NCI-H1436 (cell line): ENCODE data around the gene ATG101.

Experiments used
- DNase-seq: peaks from one replicate; lab custom pipeline; 2025; lab: John Stamatoyannopoulos, UW

The ATG101 gene

DNA sequence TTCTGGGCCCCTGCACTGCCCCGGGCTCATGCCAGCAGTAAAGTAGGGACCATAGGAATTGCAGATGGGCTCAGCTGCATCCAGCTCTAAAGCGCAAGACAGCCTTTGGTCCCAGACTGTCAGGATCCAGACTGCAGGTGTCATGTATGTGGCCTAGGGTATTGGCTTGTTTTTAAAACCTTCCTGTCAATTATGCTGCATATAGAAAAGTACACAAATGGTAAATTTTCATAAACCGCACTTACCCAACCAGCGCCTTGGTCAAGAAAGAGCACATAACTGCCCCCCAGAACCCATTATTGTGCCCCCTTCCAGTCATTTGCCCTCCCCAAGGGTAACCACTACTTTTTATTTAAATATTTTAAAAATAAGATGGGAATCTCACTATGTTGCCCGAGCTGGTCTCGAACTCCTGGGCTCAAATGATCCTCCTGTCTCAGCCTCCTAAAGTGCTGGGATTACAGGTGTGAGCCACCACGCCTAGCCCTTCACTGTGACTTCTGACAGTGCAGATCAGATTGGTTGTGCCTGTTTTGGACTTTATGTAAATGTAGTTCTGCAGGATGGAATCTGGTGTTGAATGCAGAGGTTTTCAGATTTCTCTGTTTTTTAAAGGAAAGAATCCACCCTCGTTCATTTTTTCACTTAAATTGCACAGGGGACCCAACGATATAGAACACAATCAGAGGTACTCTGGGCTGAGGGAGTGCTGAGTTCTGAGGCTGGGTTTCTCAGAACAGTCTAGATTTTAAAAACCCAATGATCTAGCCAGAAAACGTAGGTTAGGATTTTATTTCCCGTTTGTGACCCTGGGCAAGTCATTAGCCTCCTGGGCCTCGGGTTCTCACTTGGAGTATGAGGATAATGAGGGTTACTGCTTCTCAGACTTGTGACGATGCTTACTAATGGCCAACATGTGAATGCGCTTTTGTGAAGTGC, 11.9 kb upstream of the ATG101 start:
- no peak for DNase-seq

DNA sequence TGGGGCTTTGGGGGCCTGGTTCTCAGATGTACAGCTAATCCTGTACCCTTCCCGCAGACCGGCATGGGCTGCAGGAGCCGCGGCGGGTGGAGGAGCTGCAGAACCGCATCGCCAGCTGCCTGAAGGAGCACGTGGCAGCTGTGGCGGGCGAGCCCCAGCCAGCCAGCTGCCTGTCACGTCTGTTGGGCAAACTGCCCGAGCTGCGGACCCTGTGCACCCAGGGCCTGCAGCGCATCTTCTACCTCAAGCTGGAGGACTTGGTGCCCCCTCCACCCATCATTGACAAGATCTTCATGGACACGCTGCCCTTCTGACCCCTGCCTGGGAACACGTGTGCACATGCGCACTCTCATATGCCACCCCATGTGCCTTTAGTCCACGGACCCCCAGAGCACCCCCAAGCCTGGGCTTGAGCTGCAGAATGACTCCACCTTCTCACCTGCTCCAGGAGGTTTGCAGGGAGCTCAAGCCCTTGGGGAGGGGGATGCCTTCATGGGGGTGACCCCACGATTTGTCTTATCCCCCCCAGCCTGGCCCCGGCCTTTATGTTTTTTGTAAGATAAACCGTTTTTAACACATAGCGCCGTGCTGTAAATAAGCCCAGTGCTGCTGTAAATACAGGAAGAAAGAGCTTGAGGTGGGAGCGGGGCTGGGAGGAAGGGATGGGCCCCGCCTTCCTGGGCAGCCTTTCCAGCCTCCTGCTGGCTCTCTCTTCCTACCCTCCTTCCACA, 11.0 kb upstream of the ATG101 start:
- DNase-seq: no peak

DNA sequence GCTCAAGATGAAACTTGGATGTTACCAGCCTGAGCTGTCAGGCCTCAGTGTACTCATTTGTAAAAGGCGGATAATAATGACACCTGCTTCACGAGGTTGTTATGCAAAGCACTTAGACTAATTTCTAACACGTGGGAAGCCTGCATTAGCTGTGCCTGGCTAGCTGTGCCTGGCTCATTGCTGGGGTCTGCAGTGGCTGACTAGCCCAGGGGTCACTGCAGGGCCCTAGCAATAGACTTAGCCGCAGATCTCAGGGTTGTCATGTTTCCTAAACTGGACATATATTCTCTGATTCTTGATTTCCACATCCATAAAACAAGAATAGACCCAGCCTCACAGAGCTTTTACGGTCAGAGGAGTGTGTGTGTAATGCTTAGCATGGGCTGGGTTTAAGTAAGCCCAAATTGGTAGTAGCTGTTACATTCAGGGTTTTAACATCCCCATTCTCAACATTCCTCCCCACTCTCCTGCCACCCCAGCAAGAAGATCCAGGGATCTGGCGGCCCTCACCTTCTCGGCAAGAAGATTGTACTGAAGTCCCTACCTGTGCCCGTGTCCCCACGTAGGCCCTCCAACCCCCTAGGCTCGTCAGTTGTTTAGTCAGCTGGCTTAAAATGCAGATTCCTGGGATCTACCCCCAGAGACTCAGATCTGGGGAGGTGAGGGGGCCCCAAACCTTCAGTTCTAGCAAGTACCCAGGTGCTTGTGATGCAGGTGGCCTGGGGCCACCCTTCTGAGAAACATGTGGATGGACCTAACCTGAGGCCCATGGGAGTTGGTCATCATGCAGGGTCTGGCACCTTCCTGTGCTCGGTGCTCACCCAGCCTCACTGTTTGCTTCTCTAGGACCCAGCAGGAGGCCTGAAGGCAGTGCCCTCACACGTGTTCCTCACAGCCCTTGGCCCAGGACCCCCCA, 9.9 kb upstream of the ATG101 start:
- no peak for DNase-seq

DNA sequence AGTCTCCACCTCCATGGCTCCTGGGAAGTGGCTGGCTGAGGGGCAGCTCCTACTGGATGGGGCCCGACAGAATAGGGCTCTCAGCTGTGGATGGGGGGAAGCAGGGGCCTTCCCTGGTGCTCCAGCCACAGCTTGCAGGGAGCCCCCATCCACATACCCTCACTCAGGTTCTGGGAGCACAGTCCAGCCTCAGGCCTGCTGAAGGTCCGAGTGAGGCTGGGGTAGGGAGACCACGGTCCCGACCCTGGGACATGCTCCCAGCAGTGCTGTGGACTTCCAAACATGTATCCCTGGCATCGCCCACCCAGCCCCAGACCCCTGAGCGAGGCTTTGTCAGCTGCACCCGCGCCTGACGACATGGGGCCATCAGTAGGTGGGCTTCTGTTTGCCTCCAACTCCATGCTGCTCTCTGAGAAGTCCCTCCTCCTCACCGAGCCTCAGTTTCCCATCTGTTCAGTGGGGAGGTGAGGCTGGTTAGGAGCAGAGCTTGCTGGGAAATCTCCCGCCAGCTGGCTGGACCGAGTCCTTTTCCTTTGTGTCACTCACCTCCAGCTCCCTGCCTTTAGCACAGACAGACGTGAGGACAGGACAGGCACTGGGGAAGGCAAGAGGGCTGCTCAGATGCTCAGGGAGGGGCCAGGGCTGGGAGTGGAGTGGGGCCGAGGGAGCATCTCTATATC, 9.1 kb upstream of the ATG101 start:
- DNase-seq: no peak

DNA sequence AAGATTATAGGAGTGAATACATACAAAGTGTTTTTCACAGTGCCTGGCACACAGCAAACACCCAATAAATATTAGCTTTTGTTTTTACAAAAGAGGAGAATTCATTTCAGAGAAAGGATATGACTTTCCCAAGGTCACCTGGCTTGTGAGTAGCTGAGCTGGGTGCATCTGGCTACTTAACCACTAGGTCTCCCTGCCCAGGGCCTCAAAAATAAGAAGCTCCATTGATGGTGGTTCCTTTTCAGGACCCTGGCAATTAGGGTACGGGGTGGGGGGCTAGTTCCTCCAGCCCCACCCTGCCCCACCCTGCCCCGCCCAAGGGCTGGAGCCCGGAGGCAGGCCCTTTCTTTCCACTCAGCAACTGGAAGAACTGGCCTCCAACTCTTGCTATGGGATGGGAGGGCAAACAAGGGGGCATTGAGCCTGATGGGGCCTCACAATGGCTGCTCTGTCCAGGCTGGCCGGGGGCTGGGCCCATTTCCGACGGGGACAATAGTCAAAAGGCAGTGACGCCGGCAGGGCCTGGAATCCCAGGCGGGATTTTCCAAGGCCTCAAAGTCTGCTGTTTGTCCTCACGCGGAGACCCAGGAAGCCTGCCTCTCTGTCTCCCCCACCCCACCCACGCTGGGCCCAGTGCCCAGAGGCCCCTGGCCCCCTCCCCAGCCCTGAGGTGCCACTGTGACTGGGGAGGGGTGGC, 8.2 kb upstream of the ATG101 start:
- no peak for DNase-seq

DNA sequence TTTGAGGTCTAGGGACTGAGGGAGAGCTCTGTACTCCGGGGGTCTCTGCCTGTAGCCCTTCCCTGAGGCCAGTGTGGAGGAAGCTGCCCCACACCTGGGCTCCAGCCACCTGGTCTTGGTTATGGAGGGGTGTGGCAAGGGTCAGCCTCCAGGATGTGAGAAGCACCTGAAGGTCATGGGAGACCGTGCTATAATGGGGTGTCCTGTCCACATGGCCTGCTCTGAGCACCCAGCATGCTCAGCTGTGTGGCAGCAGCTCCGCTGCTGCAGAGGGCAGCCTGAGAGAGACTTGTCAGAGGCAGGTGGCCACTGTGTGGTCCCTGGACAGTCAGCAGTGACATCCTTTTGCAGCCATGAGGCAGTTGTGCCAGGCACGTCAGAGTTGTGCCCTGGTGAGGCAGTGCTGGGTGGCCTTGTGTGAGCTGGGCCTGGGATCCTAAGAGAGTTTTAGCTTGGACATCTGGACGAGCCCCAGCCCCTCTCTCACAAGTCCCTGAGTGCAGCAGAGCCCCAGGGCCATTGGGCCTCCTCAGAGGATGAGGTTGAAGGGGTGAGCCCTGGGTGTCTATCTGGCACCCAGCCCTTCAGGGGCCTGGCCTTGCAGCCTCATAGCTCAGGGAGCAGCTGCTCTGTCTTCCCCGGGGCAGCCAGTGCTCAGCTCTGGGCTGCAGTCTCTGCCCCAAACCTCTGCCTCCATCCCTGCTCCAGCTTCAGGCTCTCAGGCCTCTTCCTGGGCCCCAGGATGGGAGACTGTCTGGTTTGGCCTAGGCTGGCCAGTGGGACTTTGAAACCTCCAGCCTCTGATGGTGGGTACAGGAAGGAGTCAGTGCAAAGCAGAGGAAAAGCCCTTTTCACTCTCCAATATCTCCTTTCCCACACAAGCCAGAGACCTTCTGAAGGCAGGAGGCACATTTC, 7.4 kb upstream of the ATG101 start:
- no peak for DNase-seq

DNA sequence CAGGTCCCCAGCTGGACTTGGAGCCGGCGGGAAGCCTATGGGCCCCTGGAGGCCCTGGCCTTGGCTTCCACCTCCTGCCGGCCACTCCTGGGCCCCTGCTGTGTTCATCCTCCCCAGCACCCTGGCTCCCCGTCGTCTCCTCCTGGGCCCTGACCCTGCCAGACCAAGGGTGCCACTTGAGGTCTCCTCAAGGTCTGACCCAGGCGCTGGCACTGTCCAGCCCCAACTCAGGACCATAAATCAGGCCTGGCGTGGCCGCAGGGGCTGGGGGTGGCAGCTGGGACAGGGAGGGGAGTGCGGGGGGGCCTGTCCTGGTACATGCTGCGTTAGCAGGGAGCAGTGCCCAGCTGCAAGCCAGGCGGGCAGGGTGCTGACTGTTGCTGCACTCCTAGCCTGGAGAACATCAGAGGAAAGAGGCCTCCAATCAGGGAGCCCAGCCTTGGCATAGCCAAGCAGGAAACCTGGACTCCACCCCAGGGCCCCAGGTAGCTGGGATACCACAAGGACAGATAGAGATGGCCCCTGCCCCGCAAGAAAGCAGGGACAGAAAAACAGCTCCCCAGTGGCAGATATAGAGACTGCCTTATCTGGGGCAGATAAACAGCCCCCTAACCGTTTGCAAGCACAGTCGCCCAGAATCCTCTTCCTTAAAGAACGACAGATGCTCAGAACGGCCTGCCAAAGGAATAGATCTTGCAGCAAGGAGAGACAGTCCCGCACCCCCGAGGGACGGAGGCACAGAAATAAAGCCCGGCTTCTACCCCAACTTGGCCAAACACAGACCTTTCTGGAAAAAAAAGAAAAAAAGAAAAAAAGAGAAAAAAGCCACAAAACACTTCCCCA, 6.5 kb upstream of the ATG101 start:
- DNase-seq: no peak

DNA sequence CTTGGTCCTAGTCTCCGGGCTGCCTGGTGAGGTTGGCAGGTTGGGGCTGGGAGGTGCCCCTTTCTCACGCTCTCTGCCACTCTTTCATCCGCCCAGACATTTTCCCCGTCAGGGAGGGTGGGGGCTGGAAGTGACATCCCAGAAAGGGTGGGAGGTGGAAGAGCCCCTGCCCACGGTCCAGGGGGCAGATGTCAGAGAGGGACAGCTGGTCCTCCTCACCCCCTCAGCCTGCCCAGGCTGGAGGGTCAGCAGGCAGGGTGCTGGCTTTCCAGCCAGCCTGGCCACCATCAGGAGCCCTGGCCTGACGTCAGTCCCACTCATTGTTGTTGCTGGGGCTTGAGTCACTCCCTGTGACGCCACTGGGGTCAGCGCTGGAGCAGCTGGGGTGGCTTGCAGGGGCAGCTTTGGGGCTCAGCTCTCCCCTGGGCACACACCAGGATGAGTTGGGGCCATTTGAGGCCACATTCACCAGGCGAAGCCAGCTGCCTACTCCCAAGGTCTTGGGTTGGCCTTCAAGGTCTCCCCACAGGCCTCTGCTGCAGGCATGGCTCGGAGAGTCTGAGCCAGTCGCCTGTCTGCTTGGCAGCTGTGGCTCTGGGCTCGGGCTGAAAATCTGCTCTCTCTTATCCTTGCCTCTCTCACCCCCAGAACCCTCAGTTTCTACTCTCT, 5.7 kb upstream of the ATG101 start:
- DNase-seq: no peak

DNA sequence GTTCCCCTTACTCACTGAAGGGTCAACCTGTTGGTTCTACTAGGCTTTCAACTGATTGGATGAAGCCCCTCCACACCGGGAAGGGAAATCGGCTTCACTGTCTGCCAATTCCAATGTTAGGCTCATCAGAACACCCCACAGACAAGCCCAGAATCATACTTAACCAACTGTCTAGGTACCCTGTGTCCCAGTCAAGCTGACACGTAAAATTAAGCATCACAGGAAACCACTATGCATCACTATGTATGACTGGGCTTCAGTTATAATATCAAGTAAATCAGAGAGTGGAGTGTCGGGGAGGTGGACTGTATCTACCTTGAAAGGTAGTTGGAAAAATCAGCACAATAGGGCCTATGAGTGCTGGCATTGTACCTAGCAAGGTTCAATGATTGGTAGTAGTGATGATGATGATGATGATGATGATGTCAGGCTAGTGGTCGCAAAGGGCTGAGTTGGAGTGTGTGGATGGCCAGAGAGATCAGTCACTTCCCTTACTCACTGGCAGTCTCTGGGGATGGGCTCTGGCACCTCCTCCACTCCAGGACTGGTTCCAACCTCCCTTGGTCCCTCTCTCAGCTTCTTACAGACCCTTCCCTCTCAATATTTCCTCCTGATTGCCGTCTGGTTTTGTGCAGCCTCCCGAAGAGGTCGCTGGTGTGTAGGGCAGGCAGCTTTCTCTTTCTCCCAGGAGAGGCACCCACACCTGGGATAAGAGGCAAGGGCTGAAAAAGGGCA, 3.3 kb upstream of the ATG101 start:
- no peak for DNase-seq

DNA sequence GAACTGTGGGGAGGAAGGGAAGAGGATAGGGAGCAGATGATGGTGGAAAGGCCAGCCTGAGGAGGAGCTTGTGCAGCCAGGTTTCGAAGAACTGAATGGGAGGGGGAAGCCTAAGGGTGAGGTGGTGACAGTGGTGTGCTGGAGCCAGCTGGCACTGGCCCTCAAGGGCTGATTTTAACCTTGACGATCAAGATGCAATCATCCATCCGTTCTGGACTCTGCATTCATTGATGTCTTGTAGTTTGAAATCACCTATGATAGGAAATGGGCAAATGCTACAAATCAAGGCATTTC, 2.8 kb upstream of the ATG101 start:
- no peak for DNase-seq

DNA sequence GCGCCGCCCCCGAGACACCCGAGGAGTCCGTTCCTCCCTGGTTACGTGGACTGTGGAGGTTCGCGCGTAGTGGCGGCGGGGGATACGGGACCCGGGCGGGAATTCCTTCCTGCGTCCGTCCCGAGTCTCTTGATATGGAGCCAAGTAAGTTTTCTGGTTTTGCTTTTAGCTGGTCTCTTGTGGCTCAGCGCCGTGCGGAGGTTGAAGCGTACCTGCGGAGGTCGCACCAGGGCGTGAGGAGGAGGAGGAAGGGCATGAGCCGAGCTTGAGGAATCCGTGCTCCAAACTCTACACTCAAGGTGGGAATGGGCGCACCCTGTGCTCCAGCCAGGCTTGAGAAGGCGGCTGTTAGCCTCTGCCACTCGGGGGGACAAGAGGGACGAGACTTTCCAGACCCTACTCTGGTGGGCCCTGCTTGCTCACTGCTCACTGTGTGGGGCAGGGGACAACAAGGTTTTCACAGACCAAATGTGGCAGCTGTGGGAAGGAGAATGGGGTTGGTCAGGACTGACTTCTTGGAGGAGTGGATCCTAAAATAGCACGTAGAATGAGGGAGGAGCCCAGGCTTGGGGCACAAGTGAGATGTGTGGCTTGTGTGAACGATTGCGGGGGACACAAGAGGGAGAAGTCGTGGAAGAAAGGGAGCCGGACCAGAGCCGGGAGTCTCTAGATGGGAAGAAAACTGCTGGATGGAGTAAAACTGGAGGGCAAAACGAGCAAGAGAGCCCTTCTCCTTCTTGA, 577 bp downstream of the ATG101 start:
- no peak for DNase-seq

DNA sequence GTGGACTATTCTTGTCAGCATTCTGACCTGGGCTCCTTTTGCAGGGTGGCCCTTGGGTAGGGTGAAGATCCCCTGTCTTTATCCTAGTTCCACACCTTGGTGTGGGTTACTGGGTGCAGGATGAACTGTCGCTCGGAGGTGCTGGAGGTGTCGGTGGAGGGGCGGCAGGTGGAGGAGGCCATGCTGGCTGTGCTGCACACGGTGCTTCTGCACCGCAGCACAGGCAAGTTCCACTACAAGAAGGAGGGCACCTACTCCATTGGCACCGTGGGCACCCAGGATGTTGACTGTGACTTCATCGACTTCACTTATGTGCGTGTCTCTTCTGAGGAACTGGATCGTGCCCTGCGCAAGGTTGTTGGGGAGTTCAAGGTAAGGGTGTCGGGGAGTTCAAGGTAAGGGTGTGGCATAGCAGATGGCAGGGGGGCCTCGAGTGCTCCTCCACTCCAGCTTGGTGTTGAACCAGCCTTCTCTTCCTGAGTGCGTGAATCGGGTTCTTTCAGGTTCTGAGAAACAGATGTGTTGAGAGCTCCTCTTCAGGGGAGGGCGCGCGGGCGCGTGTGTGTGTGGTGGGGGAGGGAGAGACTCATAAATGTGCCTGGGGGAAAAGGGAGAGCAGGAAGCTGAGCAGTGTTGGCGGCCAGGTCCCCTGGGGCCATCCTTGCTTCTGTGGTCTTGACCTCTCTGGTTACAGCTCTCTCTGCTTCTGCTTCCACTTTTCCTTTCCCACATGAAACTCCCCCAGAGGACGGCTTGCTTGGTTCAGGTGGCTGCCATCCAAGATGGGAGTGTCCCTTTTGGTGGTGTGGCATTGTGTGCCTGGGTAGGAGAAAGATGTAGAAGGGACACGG, 4.0 kb downstream of the ATG101 start:
- DNase-seq: peak; percentile 10

DNA sequence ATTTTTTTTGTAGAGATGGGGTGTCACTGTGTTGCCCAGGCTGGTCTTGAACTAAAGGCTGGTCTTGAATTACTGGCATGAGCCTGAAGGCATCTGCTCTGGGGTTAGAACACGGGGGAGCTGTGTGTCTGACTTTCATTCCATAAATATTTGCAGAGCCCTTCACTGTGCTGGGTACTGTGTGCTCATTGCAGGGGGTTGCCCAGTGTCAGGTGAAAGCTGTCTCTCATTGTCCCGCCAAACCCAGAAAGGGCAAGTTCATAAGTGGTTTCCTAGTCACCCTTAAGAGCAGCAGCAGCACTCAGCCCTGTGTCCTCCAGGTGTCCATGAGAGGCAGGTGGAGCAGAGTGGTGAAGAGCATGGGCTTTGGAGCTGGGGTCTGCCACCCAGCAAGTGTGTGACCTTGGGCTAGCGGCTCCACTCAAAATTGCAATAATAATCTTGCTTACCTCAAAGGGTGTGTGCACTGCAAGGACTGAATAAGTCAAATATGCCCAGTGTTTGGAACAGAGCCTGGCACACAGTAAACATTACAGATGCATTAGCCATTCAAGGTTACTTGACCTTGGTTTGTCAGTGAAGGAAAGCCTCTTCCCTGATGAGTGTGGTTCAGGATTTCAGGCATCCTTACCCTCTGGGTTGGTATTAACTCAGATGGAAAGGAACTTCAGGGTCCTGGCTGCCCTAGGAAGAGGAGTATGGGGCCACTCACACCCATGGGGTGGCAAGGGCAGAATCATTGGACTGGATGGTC, 5.4 kb downstream of the ATG101 start:
- no peak for DNase-seq

DNA sequence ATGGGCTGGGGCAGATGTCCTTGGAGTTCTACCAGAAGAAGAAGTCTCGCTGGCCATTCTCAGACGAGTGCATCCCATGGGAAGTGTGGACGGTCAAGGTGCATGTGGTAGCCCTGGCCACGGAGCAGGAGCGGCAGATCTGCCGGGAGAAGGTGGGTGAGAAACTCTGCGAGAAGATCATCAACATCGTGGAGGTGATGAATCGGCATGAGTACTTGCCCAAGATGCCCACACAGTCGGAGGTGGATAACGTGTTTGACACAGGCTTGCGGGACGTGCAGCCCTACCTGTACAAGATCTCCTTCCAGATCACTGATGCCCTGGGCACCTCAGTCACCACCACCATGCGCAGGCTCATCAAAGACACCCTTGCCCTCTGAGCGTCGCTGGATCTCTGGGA, 7.0 kb downstream of the ATG101 start:
- DNase-seq: no peak

DNA sequence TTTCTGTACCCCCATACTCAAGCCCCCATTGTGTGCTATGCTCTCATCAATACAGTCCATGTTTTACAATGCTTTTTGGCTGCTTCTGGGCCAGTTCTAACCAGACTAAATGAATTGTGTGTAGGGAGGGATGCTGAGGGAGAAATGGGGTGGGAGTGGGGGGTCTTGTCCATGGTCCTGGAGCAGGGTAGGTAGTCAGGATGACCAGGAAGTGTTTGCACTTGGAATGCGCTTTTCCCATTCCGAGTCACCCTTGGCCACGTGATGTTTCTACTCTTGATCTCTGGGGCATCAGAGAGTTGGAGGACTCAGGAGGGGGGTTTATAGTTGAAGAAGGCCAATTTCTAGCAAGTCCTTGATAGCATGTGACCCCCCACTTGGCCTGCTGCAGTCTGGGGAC, 8.5 kb downstream of the ATG101 start:
- DNase-seq: no peak
